ENCODE data around the gene HOOK2. TPM values are rescaled to one million over a fixed set of nuclear protein-coding genes. Genes with fewer than 3 reads are reported as not detected.

The HOOK2 gene
- total RNA-seq: 40.9 and 52.3 TPM in 2 replicates

GRCh38 chr19:12774588-12775555 is at the start of gene HOOK2:
TSS of gene HOOK2 (minus strand) at chr19:12775552. CDS start at chr19:12775449, 103 bp downstream.

GRCh38 chr19:12806242-12807081 is 31.1 kb upstream of the HOOK2 start, which contains the start of gene RNASEH2A:
TSS of gene RNASEH2A (plus strand) at chr19:12806584. CDS start at chr19:12806674, 90 bp downstream.

GRCh38 chr19:12801466-12802266 is 26.3 kb upstream of the HOOK2 start, which contains the start of the genes PRDX2 and THSD8:
TSS of gene PRDX2 (minus strand) at chr19:12801800. CDS start at chr19:12801261, 539 bp downstream.
TSS of gene THSD8 (plus strand) at chr19:12802069. CDS start at chr19:12802072, 3 bp downstream.

DNA sequence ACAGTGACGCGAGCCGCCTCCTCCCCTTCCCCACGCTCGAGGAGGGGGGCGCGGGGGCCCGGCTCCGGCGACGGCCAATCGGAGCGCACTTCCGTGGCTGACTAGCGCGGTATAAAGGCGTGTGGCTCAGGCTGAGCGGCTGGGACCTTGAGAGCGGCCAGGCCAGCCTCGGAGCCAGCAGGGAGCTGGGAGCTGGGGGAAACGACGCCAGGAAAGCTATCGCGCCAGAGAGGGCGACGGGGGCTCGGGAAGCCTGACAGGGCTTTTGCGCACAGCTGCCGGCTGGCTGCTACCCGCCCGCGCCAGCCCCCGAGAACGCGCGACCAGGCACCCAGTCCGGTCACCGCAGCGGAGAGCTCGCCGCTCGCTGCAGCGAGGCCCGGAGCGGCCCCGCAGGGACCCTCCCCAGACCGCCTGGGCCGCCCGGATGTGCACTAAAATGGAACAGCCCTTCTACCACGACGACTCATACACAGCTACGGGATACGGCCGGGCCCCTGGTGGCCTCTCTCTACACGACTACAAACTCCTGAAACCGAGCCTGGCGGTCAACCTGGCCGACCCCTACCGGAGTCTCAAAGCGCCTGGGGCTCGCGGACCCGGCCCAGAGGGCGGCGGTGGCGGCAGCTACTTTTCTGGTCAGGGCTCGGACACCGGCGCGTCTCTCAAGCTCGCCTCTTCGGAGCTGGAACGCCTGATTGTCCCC is 16.1 kb upstream of the HOOK2 start, which contains the start of gene JUNB:
JUNB (plus strand) TSS at position 142 of the 706 bp plus-strand sequence; CDS start at position 428, 286 bp downstream.

DNA sequence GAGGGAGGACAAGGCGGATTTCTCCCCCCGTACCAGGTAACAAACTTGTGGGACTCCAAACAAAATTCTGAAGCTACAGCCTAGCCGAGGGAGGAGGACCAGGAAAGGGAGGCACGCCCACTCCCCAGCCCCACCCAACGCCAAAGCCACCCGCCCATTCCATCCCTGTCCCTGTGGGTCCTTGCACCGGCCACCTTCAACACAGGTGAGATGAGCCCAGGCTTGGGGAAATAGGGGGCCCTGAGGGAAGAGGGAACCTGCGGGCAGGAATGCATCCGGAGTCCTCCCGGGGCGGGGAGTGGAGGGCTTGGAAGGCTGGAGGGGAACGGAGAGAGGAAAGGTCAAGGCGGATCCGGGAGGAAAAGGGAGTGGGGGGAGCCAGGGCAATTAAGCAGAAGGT is 23.7 kb downstream of the HOOK2 start, which contains the start of gene BEST2:
BEST2 (plus strand) TSS at position 157 of the 400 bp plus-strand sequence. CDS start 802 bp downstream, outside the sequence.

GRCh38 chr19:12736995-12737834 is 38.1 kb downstream of the HOOK2 start, which contains the start of gene GET3:
TSS of gene GET3 (plus strand) at chr19:12737497. CDS start at chr19:12737506, 9 bp downstream.

GRCh38 chr19:12723641-12724426 is 51.5 kb downstream of the HOOK2 start, which contains the start of gene TNPO2:
TSS of gene TNPO2 (minus strand) at chr19:12723932. CDS start at chr19:12720977, 2,955 bp downstream.

Other genes with a start within 250 kb of the HOOK2 start
- 4.3 and 5.1 TPM in 2 replicates for gene ZNF564, start 224.1 kb downstream of the HOOK2 start, total RNA-seq
- gene ZNF490, start 164.7 kb downstream of the HOOK2 start, total RNA-seq: 7.0 and 7.7 TPM in 2 replicates
- 7.2 and 13.6 TPM in 2 replicates for gene ZNF791, start 164.6 kb downstream of the HOOK2 start, total RNA-seq
- gene MAN2B1, start 108.8 kb downstream of the HOOK2 start, total RNA-seq: 42.8 and 58.8 TPM in 2 replicates
- 6.3 and 11.7 TPM in 2 replicates for gene WDR83, start 108.7 kb downstream of the HOOK2 start, total RNA-seq
- 63.4 and 72.7 TPM in 2 replicates for gene DHPS, start 93.7 kb downstream of the HOOK2 start, total RNA-seq
- gene GNG14, start 87.6 kb downstream of the HOOK2 start, total RNA-seq: not detected in 2 replicates
- 8.2 and 8.7 TPM in 2 replicates for gene FBXW9, start 78.9 kb downstream of the HOOK2 start, total RNA-seq
- 28.4 and 29.4 TPM in 2 replicates for gene TNPO2, start 51.6 kb downstream of the HOOK2 start, total RNA-seq
- 110 and 143 TPM in 2 replicates for gene TRIR, start 40.9 kb downstream of the HOOK2 start, total RNA-seq
- gene GET3, start 38.1 kb downstream of the HOOK2 start, total RNA-seq: 72.9 and 77.6 TPM in 2 replicates
- gene BEST2, start 23.8 kb downstream of the HOOK2 start, total RNA-seq: not detected in 2 replicates
- gene JUNB, start 15.9 kb upstream of the HOOK2 start, total RNA-seq: 221 and 311 TPM in 2 replicates
- 178 and 246 TPM in 2 replicates for gene PRDX2, start 26.2 kb upstream of the HOOK2 start, total RNA-seq
- not detected in 2 replicates for gene THSD8, start 26.5 kb upstream of the HOOK2 start, total RNA-seq
- gene RNASEH2A, start 31.0 kb upstream of the HOOK2 start, total RNA-seq: 9.2 and 14.7 TPM in 2 replicates
- not detected in 2 replicates for gene RTBDN, start 59.0 kb upstream of the HOOK2 start, total RNA-seq
- 0.43 and 1.4 TPM in 2 replicates for gene MAST1, start 63.0 kb upstream of the HOOK2 start, total RNA-seq
- gene DNASE2, start 105.9 kb upstream of the HOOK2 start, total RNA-seq: 25.8 and 48.2 TPM in 2 replicates
- gene KLF1, start 111.6 kb upstream of the HOOK2 start, total RNA-seq: 0.24 TPM in 1 of 2 replicates, not detected in the other
- 21.5 and 28.9 TPM in 2 replicates for gene GCDH, start 115.6 kb upstream of the HOOK2 start, total RNA-seq
- gene SYCE2, start 143.7 kb upstream of the HOOK2 start, total RNA-seq: not detected in 2 replicates
- gene FARSA, start 158.2 kb upstream of the HOOK2 start, total RNA-seq: 77.2 and 78.3 TPM in 2 replicates
- 522 and 1,123 TPM in 2 replicates for gene CALR, start 163.1 kb upstream of the HOOK2 start, total RNA-seq
- gene RAD23A, start 170.3 kb upstream of the HOOK2 start, total RNA-seq: 71.6 and 126 TPM in 2 replicates
- 16.8 and 22.9 TPM in 2 replicates for gene GADD45GIP1, start 181.7 kb upstream of the HOOK2 start, total RNA-seq
- 0.24 TPM in 1 of 2 replicates, not detected in the other for gene DAND5, start 194.0 kb upstream of the HOOK2 start, total RNA-seq
- gene NFIX, start 219.9 kb upstream of the HOOK2 start, total RNA-seq: 8.7 and 16.6 TPM in 2 replicates